ENCODE data around the gene ADCYAP1.
A peak's percentile ranks its signal among the peaks of the same experiment; 100 is the strongest.

ADCYAP1 gene

GRCh38 chr18:905948-906415 lies 1.3 kb downstream of the ADCYAP1 start:
- Histone ChIP-seq H3K4me3 (ENCODE audit: low read depth, low read length) (0 out of 2 replicates have a peak overlapping the region, but pooled peaks have one; percentile 5), H3K9me3 (ENCODE audit: control insufficient read depth, insufficient read depth, low read depth, low read length) (no peaks in the 10 kb centered on the region), H3K27ac (ENCODE audit: extremely low read depth, low read depth, low read length) (no peak overlapping the region), H3K4me1 (ENCODE audit: control insufficient read depth, insufficient read depth, low read length) (peaks cover 15% of the 10 kb centered on the region; the same call in 1 of the 2 replicates), H3K36me3 (ENCODE audit: control insufficient read depth in 2 of 2, insufficient read depth in 1 of 2, low read length in 2 of 2) (no peaks in the 10 kb centered on the region)
- TF ChIP-seq ZBTB20 (tag by site-specific recombination; IDR thresholded peaks at IDR 0.05): peak; percentile 48
- TF ChIP-seq ZNF146 (tag by site-specific recombination; IDR thresholded peaks at IDR 0.05): no peak
- ChIA-PET POLR2A (no interaction called here), CTCF (interaction anchor here (1.1 kb wide), 1 partner anchor 41 kb away, joined by 3 read pairs; no protein-coding TSS in a partner anchor)

- Histone ChIP-seq H3K36me3 (ENCODE audit: control insufficient read depth in 2 of 2, insufficient read depth in 1 of 2, low read length in 2 of 2) (no peaks in the 10 kb centered on the region), H3K9me3 (ENCODE audit: control insufficient read depth, insufficient read depth, low read depth, low read length) (no peaks in the 10 kb centered on the region), H3K4me1 (ENCODE audit: control insufficient read depth, insufficient read depth, low read length) (peaks cover 15% of the 10 kb centered on the region; the same call in 1 of the 2 replicates), H3K4me3 (ENCODE audit: low read depth, low read length) (peak overlapping the region; percentile 36), H3K27ac (ENCODE audit: extremely low read depth, low read depth, low read length) (no peak overlapping the region; the same call in 1 of the 2 replicates)
- TF ChIP-seq ZNF585B (tag by site-specific recombination; IDR thresholded peaks at IDR 0.05) (no peak), ZNF211 (tag by site-specific recombination; IDR thresholded peaks at IDR 0.05; ENCODE audit: low read depth) (no peak), ZNF488 (tag by site-specific recombination; IDR thresholded peaks at IDR 0.05) (no peak), ZNF530 (tag by site-specific recombination; IDR thresholded peaks at IDR 0.05; ENCODE audit: low read depth) (no peak), ZNF48 (tag by site-specific recombination; IDR thresholded peaks at IDR 0.05) (no peak), ZBTB17 (tag by site-specific recombination; IDR thresholded peaks at IDR 0.05) (peak; percentile 82), ZNF2 (tag by site-specific recombination; IDR thresholded peaks at IDR 0.05) (no peak), ZBTB20 (tag by site-specific recombination; IDR thresholded peaks at IDR 0.05) (peak; percentile 98), HOXD13 (CRISPR knock-in tag; IDR thresholded peaks at IDR 0.05; ENCODE audit: borderline replicate concordance) (no peak), ZBTB26 (tag by site-specific recombination; optimal IDR thresholded peaks at IDR 0.05) (peak; percentile 22), SP3 (tag by site-specific recombination; IDR thresholded peaks at IDR 0.05) (0 out of 2 replicates have a peak, but pooled peaks have one; percentile 6), ZNF660 (tag by site-specific recombination; IDR thresholded peaks at IDR 0.05) (peak; percentile 48; the same call in 1 of the 2 replicates), ZNF23 (tag by site-specific recombination; IDR thresholded peaks at IDR 0.05; ENCODE audit: borderline replicate concordance) (no peak), ZIC2 (tag by site-specific recombination; IDR thresholded peaks at IDR 0.05) (0 out of 2 replicates have a peak, but pooled peaks have one; percentile 17), SETDB1 (IDR thresholded peaks at IDR 0.05; ENCODE audit: insufficient read length, low read length) (no peak), TCF7L2 (IDR thresholded peaks at IDR 0.05; ENCODE audit: borderline replicate concordance, low read depth, low read length) (no peak), ZNF692 (tag by site-specific recombination; IDR thresholded peaks at IDR 0.05) (0 out of 2 replicates have a peak, but pooled peaks have one; percentile 32), ZNF623 (tag by site-specific recombination; IDR thresholded peaks at IDR 0.05) (no peak), ZNF366 (tag by site-specific recombination; conservative IDR thresholded peaks at IDR 0.05) (0 out of 2 replicates have a peak, but pooled peaks have one; percentile 9), PRDM10 (tag by site-specific recombination; IDR thresholded peaks at IDR 0.05) (peak; percentile 93), ZNF335 (tag by site-specific recombination; conservative IDR thresholded peaks at IDR 0.05) (peak; percentile 89; the same call in 1 of the 2 replicates)
- ChIA-PET CTCF (interaction anchor here (1.1 kb wide), 1 partner anchor 42 kb away, joined by 3 read pairs; no protein-coding TSS in a partner anchor), POLR2A (no interaction called here)
Measured at GRCh38 chr18:906416-907114, 1.9 kb downstream of the ADCYAP1 start.
